Transverse colon (tissue), 4 donors: ENCODE data around the gene UBAP2L. TPM values are rescaled to one million over a fixed set of nuclear protein-coding genes. Genes with fewer than 3 reads are reported as not detected.
"Not testable (repeated sequence)": the region's sequence is repeated elsewhere in the genome, so short reads cannot be mapped to it uniquely, and the experiment has no call there.

Source experiments
- DNase-seq: peaks from one replicate; pipeline ENCODE4 v3.0.0-alpha.2; 2019
- H3K27ac ChIP-seq, 4 donors: fragments of 200-600 bp; sonication (generic); 2 replicates each; pipeline ENCODE4 v1.5.1; 2016 to 2018; ENCODE audit warnings: inconsistent platforms in 4 of 4
- H3K27me3 ChIP-seq: fragments of 200-600 bp; sonication (generic); 2 replicates; pipeline ENCODE4 v1.5.1; 2017; ENCODE audit warnings: inconsistent platforms
- H3K36me3 ChIP-seq, 4 donors: fragments of 200-600 bp; sonication (generic); 2 replicates each; pipeline ENCODE4 v1.5.1; 2017 to 2019; ENCODE audit warnings: inconsistent platforms in 4 of 4
- H3K4me1 ChIP-seq, 4 donors: fragments of 200-600 bp; sonication (generic); 2 replicates each; pipeline ENCODE4 v1.5.1; 2017 to 2020; ENCODE audit warnings: inconsistent platforms in 4 of 4
- H3K4me3 ChIP-seq, 4 donors: fragments of 200-600 bp; sonication (generic); 1 replicate in 1 of 4; 2 replicates in 3 of 4; pipeline versions ENCODE4 v1.5.1 to v1.6.1; 2017 to 2019; ENCODE audit warnings: inconsistent platforms in 4 of 4
- H3K9me3 ChIP-seq, 2 donors: fragments of 200-600 bp; sonication (generic); 2 replicates each; pipeline ENCODE4 v1.5.1; 2017 to 2019; ENCODE audit warnings: inconsistent platforms in 2 of 2
- CTCF ChIP-seq, 5 experiments: fragments of 200-600 bp in 3 of 5; fragments of 450-650 bp in 2 of 5; sonication (generic) in 3 of 5; IDR thresholded peaks; 1 replicate in 2 of 5; 2 replicates in 3 of 5; pipeline ENCODE4 v1.5.1; 2016 to 2017; ENCODE audit warnings: antibody characterized with exemption in 5 of 5, inconsistent platforms in 3 of 5, mild to moderate bottlenecking in 2 of 5, moderate library complexity in 1 of 5
- EP300 ChIP-seq: sonication (generic); formaldehyde crosslinking; IDR thresholded peaks from one replicate; pipeline ENCODE4 v1.6.1; 2017; ENCODE audit warnings: antibody characterized with exemption, low read depth
- POLR2A ChIP-seq: fragments of 450-650 bp; IDR thresholded peaks from one replicate; pipeline ENCODE4 v1.6.1; 2016; ENCODE audit warnings: antibody characterized with exemption, mild to moderate bottlenecking, moderate library complexity
- POLR2AphosphoS5 ChIP-seq, 3 donors: sonication (generic); formaldehyde crosslinking; IDR thresholded peaks; one replicate each; pipeline ENCODE4 v1.6.1; 2016; ENCODE audit warnings: antibody characterized with exemption in 3 of 3
- WGBS, 2 donors: methylation state at CpG; one replicate each; pipeline ENCODE4 v1.1.5; 2018; ENCODE audit warnings: low coverage in 1 of 2; 5-methylcytosine and 5-hydroxymethylcytosine counted together
- in situ Hi-C, 4 donors: fragments of 200-750 bp; cut with MboI; loops; one replicate each; pipeline versions ENCODE4 v1.15.0 to v1.15.1; 2017; ENCODE audit warnings: low sequenced_read_pairs in 3 of 4, low pct_ligation_motif_present in 1 of 4, low pct_unique_long_range_greater_than_20kb in 1 of 4
- intact Hi-C: fragments of 100-400 bp; cut with DNase I; formaldehyde crosslinking; loops from one replicate; pipeline ENCODE4 v1.15.1; 2023; ENCODE audit warnings: low total_unique reads
- total RNA-seq, 4 donors: library from RNA; depleted of rRNA; stranded (reverse); fragments of >200 nt; gene quantifications; one replicate each; pipeline ENCODE4 v1.1.0, GENCODE V29; 2016

The UBAP2L gene
- total RNA-seq, 4 donors from 2014 or later, result 42.4 to 62.0 (median 50.6) TPM

GRCh38 chr1:154272217-154272998 lies 51.7 kb downstream of the UBAP2L start, which contains the start of gene HAX1:
TSS of gene HAX1 (plus strand) at chr1:154272629. CDS start at chr1:154272724, 95 bp downstream.
- TF ChIP-seq POLR2A, result peak; percentile 79
- peak; percentile 37 for TF ChIP-seq EP300
- TF ChIP-seq POLR2AphosphoS5 (IDR thresholded peaks at IDR 0.05), result peak; percentile 84 to 88 (median 85)
- peak; percentile 59 to 92 (median 69) for TF ChIP-seq CTCF (IDR thresholded peaks at IDR 0.05)
- peak within 1 kb of the TSS; percentile 59 to 98 (median 82) for H3K4me3 ChIP-seq
- WGBS, 2 donors, result 0 to 1% methylated on average over 5 to 47 of the region's 47 CpGs
- intact Hi-C loops, result no loop called here
- peak within 1 kb of the TSS; percentile 87 to 98 (median 92) for H3K27ac ChIP-seq
- in situ Hi-C loops, result loop anchor here in 1 of 4 donors (10.0 kb wide), 1 partner anchor 78 kb away; the partner anchor contains the start of gene TPM3
- peaks cover 0 to 26% (median 10%) of the 10 kb centered on the region in 4 donors for H3K36me3 ChIP-seq
- no peaks in the 10 kb centered on the region for H3K9me3 ChIP-seq
- peaks cover 10 to 23% (median 13%) of the 10 kb centered on the region in 4 donors for H3K4me1 ChIP-seq
- peak; percentile 96 for DNase-seq
- H3K27me3 ChIP-seq, result no peaks in the 10 kb centered on the region

GRCh38 chr1:154272999-154273563 lies 52.3 kb downstream of the UBAP2L start:
- peak overlapping the region; percentile 87 to 98 (median 92) for H3K27ac ChIP-seq
- peaks cover 0 to 26% (median 10%) of the 10 kb centered on the region in 4 donors for H3K36me3 ChIP-seq
- intact Hi-C loops, result no loop called here
- H3K27me3 ChIP-seq, result no peaks in the 10 kb centered on the region
- WGBS, 2 donors, result 46 to 48% methylated on average over 9 to 13 of the region's 13 CpGs
- no peak for TF ChIP-seq EP300
- TF ChIP-seq POLR2A, result no peak
- TF ChIP-seq POLR2AphosphoS5 (IDR thresholded peaks at IDR 0.05), result no peak
- TF ChIP-seq CTCF (IDR thresholded peaks at IDR 0.05), result no peak
- no peaks in the 10 kb centered on the region for H3K9me3 ChIP-seq
- peaks cover 10 to 23% (median 13%) of the 10 kb centered on the region in 4 donors for H3K4me1 ChIP-seq
- H3K4me3 ChIP-seq, result peak overlapping the region; percentile 59 to 98 (median 82)
- no peak for DNase-seq
- in situ Hi-C loops, result loop anchor here in 1 of 4 donors (10.0 kb wide), 1 partner anchor 78 kb away; the partner anchor contains the start of gene TPM3

- 85 to 87% methylated on average over 7 of the region's 7 CpGs for WGBS, 2 donors
- intact Hi-C loops, result no loop called here
- peaks cover 0 to 18% (median 6%) of the 10 kb centered on the region in 4 donors for H3K36me3 ChIP-seq
- H3K9me3 ChIP-seq, result no peaks in the 10 kb centered on the region
- in situ Hi-C loops, result loop anchor here in 1 of 4 donors (10.0 kb wide), 1 partner anchor 82 kb away; the partner anchor contains the start of gene TPM3
- H3K4me3 ChIP-seq, result no peak overlapping the region
- no peak overlapping the region for H3K27ac ChIP-seq
- DNase-seq, result no peak
- H3K27me3 ChIP-seq, result no peaks in the 10 kb centered on the region
- TF ChIP-seq POLR2A, result no peak
- TF ChIP-seq CTCF (IDR thresholded peaks at IDR 0.05), result peak in 1 of 5 experiments; percentile 10
- peaks cover 8 to 17% (median 10%) of the 10 kb centered on the region in 4 donors for H3K4me1 ChIP-seq
These were observed 56.0 kb downstream of the UBAP2L start for GRCh38 chr1:154276797-154277196.

GRCh38 chr1:154287591-154287990 lies 66.8 kb downstream of the UBAP2L start:
- H3K27ac ChIP-seq, in situ Hi-C loops, H3K36me3 ChIP-seq, H3K27me3 ChIP-seq, H3K4me1 ChIP-seq, intact Hi-C loops, H3K4me3 ChIP-seq, DNase-seq, H3K9me3 ChIP-seq: not testable (repeated sequence)
- WGBS, 2 donors, result 98% methylated on average over 14 of the region's 30 CpGs; no CpG with 5 or more reads in 1 of the 2 donors
